H54 (cell line): ENCODE results near the gene GLCCI1.
A peak's percentile ranks its signal among the peaks of the same experiment; 100 is the strongest.

Experiments
- DNase-seq: peaks from one replicate; pipeline ENCODE4 v3.0.0; 2011; ENCODE audit warnings: low spot score, mixed read lengths; ENCODE audit not compliant: insufficient read length
- FAIRE-seq: peaks from 3 replicates; lab custom pipeline; 2011; peaks lifted over from hg19 to GRCh38; lab: Jason Lieb, UNC
- POLR2A ChIP-seq: IDR thresholded peaks from 2 replicates; pipeline ENCODE4 v1.6.1; 2011; ENCODE audit warnings: low read depth, mild to moderate bottlenecking, low read length

Gene GLCCI1

DNA sequence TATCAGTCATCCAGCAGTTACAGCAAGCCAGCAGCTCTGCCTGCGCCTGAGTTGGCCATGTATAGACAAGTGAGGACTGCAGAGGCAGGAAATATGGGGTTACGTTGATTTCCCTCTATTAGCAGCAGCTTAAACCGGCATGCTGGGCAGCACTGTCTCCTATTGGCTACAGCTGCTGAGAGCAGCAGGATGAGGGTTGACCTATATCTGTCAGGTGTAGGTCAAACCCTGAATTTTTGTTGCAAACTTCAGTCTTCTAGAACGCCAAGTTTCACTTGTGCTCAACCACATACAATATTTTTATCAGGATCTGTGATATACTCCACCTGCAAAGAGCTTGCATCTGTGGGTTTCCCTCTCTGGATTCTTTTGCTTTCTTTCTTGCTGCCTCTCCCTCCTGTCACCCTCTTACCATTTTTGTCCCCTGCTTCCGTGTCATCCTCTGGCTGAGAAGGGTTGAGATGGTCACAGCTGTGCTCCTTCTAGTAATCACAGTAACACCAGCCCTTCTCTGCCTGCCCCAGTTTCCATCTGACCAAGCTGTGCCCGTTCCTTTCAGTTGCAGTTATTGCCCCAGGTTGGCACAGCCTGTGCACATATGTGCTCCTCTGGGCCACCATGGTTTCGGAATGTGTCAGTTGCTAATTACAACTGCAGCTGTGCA lies 23.8 kb upstream of the GLCCI1 start:
- TF ChIP-seq POLR2A = no peak
- FAIRE-seq (no peak), DNase-seq (no peak)

- no peak for DNase-seq
- TF ChIP-seq POLR2A = no peak
- no peak for FAIRE-seq
Observed at GRCh38 chr7:7946486-7946885, 22.1 kb upstream of the GLCCI1 start.

GRCh38 chr7:7948232-7948631 lies 20.4 kb upstream of the GLCCI1 start:
- no peak for DNase-seq
- FAIRE-seq = no peak
- no peak for TF ChIP-seq POLR2A

GRCh38 chr7:7953806-7954205 lies 14.8 kb upstream of the GLCCI1 start:
- no peak for DNase-seq
- TF ChIP-seq POLR2A = no peak
- no peak for FAIRE-seq

DNA sequence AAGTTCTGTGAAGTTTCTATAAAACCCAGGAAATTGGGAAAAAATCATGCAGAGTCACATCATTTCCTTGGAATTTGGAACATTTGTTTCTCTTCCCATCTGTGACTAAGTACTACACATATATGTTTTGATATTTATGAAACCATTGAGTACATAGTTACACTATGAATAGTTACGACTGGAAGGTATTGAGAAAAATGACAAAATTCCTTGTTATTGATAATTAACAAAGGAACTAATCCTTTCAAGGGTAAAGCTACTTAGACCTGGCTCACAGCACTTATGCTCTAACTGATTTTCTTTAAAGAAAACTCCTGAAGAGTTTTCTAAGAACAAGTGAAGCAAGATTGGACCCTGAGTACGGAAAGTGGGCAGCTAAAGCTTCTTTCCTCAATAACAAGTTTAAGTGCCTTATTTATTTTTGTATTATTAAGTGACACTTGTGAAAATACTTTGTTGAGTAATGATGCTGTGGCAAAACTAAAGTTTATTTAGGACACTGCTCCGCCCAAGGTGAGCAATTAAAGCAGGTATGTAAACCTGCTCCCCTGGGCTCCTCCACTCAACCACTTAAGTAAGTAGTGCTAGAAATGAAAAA lies 12.0 kb upstream of the GLCCI1 start:
- DNase-seq = no peak
- peak; percentile 80 for FAIRE-seq
- no peak for TF ChIP-seq POLR2A

DNA sequence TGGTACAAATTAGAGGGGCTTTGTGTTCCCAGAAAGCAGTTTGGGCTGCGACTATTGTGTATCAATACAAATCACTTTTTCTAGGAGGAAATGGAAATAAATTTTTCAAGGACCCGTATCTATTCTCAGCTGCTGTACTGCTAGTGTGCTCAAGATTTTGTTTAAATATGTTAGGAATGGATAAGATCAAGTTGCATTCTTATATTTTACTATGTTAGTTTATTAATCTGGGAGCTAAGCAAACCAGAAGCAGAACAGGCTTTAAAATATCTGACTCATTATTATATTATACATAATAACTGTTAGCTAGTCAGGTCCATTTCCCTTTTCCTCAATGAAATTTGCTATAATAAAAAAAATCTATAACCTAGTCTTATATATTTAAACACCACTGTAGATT lies 11.1 kb upstream of the GLCCI1 start:
- DNase-seq (no peak), FAIRE-seq (no peak)
- TF ChIP-seq POLR2A = no peak

DNA sequence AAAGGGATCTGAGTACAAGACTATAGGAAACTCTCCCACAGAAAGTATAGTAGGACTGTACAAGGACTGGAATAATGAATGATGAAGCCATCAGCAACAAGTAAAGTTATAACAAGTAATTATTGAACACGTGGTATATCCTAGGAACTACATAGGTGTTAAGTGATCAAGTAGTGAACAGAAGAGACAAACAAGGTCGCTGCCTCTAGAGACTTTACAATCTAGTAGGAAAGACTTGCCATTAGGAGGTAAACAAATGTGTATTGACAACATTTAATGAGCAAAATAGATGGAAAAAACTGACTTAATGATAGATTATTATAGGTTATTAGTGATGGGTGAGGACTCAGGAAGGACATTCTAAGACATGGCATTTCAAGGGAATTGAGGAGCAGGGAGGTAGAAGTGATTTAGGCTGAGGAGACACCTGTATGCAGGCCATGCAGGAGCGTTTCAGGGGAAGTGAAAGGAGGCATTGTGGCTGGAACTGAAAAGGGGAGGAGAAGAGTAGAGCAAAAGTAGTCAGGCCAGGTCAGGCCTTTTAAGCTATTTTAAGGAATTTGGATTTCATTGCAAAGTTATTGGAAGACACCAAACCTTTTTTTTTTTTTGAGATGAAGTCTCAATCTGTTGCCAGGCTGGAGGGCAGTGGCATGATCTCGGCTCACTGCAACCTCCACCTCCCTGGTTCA lies 8.5 kb upstream of the GLCCI1 start:
- FAIRE-seq = no peak

DNA sequence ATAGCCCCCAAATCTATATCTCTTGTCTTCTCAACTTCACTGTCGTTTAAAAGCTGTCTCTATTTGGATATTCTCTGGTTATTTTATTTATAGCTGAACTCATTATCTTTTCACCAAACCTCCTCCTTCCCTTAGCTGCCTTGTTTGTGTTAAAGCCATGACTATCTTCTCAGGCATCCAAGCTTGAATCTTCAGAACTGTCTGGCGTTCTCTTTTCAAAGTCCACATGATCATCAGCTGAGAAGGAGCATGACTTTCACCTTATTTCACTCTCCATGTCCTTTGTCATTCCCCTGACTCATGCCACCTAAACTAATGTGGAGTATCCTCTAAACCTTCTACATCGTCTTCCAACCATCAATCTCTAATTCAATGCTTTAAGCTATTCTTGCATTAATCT lies 5.7 kb upstream of the GLCCI1 start:
- no peak for DNase-seq
- TF ChIP-seq POLR2A = no peak
- FAIRE-seq = peak; percentile 15

More for the DNA sequence above, 8.5 kb upstream of the GLCCI1 start:
- no peak for DNase-seq
- TF ChIP-seq POLR2A = no peak

DNA sequence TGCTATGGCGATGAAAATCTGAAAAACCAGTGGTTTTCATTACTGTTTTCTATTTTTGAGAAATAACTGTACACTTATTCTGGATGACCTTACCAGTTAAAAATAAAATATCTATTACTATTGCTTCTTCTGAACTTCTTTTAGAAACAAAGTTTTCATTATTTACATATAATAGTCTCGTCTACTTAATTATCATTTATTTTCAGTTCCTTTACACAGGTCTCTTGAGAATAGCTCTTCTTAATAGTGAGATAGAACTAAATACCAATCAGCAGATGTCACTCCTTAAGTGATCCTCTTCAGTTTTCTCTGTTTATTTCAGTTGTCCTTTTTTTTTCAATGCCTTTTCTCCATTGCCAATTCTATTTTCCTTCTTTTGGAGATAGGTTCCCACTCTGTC lies 4.3 kb upstream of the GLCCI1 start:
- DNase-seq = no peak
- TF ChIP-seq POLR2A = no peak
- no peak for FAIRE-seq

DNA sequence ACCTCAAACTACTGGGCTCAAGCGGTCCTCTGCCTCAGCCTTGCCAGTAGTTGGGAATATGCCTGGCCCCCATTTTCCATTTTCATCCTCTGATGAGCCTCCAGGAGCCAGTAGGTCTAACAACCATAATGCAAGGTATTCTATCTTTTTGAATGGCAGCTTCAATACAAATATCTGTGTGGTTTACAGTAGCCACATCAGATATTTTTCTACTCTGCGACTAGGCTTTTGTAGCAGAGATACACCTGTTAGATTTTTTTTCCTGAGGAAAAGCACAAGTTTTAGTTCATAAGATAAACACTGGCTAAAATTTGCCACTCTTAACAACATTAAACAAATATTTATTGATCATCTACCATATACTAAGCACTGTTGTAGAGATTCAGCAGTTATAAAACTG lies 3.9 kb upstream of the GLCCI1 start:
- TF ChIP-seq POLR2A = no peak
- FAIRE-seq (no peak), DNase-seq (no peak)

GRCh38 chr7:7965301-7965700 lies 3.3 kb upstream of the GLCCI1 start:
- DNase-seq (no peak), FAIRE-seq (no peak)
- TF ChIP-seq POLR2A = no peak

- DNase-seq (no peak), FAIRE-seq (no peak)
- TF ChIP-seq POLR2A = no peak
Observed at GRCh38 chr7:7966141-7966734, 2.4 kb upstream of the GLCCI1 start.

DNA sequence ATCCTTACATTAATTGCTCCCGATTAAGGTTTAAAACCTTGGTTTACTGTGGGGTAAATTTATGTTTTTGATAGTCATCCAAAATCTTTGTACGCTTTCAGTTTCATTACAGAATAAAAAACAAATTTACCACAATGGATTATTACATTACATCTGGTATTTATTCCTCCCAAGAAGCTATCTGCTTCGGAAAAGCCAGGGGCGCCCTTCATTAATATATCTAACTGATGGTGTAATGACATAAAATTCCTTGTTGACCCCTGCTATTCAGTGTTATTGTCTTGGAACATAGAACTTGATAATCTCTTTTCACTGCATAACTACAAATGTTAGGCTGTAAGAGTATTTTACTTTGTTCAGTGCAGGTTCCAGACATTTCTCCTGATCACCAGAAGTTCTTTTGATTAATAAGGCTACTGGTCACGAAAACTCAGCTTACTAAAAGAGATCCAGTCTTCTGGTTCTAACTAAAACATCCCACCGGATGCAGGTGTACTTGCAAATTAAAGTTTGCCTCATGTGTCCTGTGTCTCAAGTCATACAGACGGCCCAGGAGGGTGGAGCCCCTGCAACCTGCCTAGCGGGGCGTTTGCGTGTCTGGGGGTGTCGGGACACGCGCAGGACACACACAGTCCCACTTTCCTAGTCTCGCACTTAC lies 581 bp upstream of the GLCCI1 start:
- no peak; the same call in 1 of the 2 replicates for TF ChIP-seq POLR2A
- no peak for FAIRE-seq
- DNase-seq = no peak

DNA sequence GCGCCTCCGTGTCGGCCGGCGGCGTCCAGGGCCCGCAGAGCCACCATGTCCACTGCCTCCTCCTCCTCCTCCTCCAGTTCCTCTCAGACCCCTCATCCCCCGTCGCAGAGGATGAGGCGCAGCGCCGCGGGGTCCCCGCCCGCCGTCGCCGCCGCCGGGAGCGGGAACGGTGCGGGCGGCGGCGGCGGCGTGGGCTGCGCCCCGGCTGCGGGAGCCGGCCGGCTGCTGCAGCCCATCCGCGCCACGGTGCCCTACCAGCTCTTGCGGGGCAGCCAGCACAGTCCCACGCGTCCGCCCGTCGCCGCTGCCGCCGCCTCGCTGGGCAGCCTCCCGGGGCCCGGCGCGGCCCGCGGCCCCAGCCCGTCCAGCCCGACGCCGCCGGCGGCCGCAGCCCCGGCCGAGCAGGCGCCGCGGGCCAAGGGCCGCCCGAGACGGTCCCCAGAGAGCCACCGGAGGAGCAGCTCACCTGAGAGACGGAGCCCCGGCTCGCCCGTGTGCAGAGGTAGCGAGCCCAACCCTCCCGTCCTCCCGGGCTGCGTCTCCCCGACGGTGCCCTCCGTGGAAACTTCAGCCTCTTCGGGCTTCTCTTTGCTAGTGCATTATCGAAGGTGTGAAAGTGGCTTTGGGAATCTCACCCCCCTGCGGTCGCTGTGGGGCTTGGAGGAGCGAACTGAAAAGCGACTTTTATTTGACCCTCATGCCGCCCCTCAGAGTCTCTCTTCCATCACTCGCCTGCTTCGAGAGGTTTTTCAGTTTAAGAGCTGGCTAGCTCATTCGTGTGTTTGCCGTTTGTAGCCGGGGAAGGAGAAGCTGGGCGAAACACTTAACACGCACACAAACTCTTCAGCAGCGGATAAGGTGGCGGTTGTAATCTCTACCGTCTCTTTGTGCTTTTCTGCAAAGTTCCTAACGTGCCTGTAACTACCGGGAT lies 975 bp downstream of the GLCCI1 start:
- no peak for FAIRE-seq
- DNase-seq = peak; percentile 60
- no peak; the same call in 1 of the 2 replicates for TF ChIP-seq POLR2A
